GM18519 (cell line): ENCODE data around the gene GATM.

Source experiments
- ATAC-seq: cut with Tn5 transposase; IDR thresholded peaks from one replicate; pipeline ENCODE4 v1.9.1; 2021; ENCODE audit warnings: mild to moderate bottlenecking, moderate library complexity; ENCODE audit not compliant: unreplicated experiment, low FRiP score

The GATM gene

GRCh38 chr15:45362419-45362818 lies 15.9 kb downstream of the GATM start:
- ATAC-seq: no peak

GRCh38 chr15:45361878-45362277 lies 16.5 kb downstream of the GATM start:
- ATAC-seq: no peak

- no peak for ATAC-seq
Measured at GRCh38 chr15:45355860-45356259, 22.5 kb downstream of the GATM start.

GRCh38 chr15:45354711-45355110 lies 23.6 kb downstream of the GATM start:
- no peak for ATAC-seq

- ATAC-seq: no peak
Measured at GRCh38 chr15:45351227-45351626, 27.1 kb downstream of the GATM start.

- no peak for ATAC-seq
Measured at GRCh38 chr15:45349623-45350022, 28.7 kb downstream of the GATM start.

- no peak for ATAC-seq
Measured at GRCh38 chr15:45347989-45348388, 30.4 kb downstream of the GATM start.

- no peak for ATAC-seq
Measured at GRCh38 chr15:45347033-45347432, 31.3 kb downstream of the GATM start.

- no peak for ATAC-seq
Measured at GRCh38 chr15:45346381-45346780, 32.0 kb downstream of the GATM start.

- no peak for ATAC-seq
Measured at GRCh38 chr15:45343258-45343860, 35.0 kb downstream of the GATM start.

GRCh38 chr15:45341790-45342189 lies 36.6 kb downstream of the GATM start:
- no peak for ATAC-seq

- no peak for ATAC-seq
Measured at GRCh38 chr15:45340429-45340828, 37.9 kb downstream of the GATM start.

GRCh38 chr15:45338417-45338816 lies 39.9 kb downstream of the GATM start:
- no peak for ATAC-seq

GRCh38 chr15:45337224-45337623 lies 41.1 kb downstream of the GATM start:
- no peak for ATAC-seq

- no peak for ATAC-seq
Measured at GRCh38 chr15:45333550-45333949, 44.8 kb downstream of the GATM start.

GRCh38 chr15:45332694-45333093 lies 45.6 kb downstream of the GATM start:
- no peak for ATAC-seq

GRCh38 chr15:45331972-45332371 lies 46.4 kb downstream of the GATM start:
- no peak for ATAC-seq

- no peak for ATAC-seq
Measured at GRCh38 chr15:45328663-45329062, 49.7 kb downstream of the GATM start.

GRCh38 chr15:45326741-45327140 lies 51.6 kb downstream of the GATM start:
- no peak for ATAC-seq

GRCh38 chr15:45326280-45326679 lies 52.1 kb downstream of the GATM start:
- no peak for ATAC-seq

- no peak for ATAC-seq
Measured at GRCh38 chr15:45320581-45321205, 57.7 kb downstream of the GATM start.

- no peak for ATAC-seq
Measured at GRCh38 chr15:45319472-45320214, 58.7 kb downstream of the GATM start.
